HG02981 (cell line): ENCODE results near the gene ZNF224.
"Not testable (repeated sequence)": the region's sequence is repeated elsewhere in the genome, so short reads cannot be mapped to it uniquely, and the experiment has no call there.

Source experiments
- ATAC-seq: cut with Tn5 transposase; IDR thresholded peaks from one replicate; pipeline ENCODE4 v1.9.1; 2021; ENCODE audit warnings: mild to moderate bottlenecking, moderate library complexity; ENCODE audit not compliant: unreplicated experiment

Gene ZNF224

DNA sequence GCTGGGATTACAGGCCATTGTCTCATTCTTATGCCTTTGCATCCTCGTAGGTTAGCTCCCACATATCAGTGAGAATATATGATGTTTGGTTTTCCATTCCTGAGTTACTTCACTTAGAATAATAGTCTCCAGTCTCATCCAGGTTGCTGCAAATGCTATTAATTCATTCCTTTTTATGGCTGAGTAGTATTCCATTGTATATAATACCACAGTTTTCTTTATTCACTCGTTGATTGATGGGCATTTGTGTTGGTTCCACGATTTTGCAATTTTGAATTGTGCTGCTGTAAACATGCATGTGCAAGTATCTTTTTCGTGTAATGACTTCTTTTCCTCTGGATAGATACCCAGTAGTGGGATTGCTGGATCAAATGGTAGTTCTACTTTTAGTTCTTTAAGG lies 27.0 kb downstream of the ZNF224 start:
- ATAC-seq: not testable (repeated sequence)

DNA sequence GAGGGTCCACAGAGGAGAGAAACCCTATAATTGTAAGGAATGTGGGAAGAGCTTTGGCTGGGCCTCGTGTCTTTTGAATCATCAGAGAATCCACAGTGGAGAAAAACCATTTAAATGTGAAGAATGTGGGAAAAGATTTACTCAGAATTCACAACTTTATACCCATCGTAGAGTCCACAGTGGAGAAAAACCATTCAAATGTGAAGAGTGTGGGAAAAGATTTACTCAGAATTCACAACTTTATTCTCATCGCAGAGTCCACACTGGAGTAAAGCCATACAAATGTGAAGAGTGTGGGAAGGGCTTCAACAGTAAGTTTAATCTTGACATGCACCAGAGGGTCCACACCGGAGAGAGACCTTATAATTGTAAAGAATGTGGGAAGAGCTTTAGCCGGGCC lies 37.8 kb downstream of the ZNF224 start:
- ATAC-seq: no peak

DNA sequence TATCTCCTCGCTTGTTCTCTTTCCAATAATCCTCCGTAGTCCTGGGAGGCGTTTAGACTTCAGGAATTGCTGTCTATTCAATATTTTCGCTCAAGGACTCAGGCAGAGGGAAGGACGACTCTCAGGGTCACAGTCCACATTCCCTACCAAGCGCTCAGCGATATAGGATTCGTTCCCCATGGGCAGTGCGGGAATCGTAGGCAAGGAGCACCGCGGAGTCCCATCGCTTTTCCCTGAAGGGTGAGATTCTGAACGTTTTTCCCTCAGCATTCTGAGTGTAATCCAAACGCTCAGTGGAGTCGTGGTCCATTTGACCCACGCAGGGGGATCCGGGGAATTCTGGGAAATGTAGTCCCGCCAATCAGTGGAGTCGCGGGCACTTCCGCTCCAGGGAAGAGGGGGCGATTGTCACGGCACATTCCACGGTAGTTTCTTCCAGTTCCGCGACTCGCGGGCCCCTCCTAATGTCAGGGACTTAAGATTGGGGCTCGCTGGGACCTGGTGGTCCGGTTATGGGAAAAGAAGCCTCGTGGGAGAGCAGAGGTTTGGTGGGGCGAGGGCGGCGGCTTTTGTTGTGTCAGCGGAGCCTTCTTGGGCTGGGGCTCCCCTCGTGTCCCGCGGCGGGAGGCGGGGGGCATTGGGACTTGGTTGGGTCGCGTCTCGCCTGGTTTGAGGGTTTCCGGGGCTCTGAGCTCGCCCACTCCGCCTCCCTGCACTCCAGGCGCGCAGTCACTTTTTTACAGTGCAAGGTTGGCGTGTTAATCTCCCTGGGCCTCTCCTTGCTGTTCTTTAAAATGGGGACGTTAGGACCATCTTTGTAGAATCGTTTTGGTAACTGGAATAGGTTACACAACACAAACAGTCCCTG lies 47.3 kb downstream of the ZNF224 start, which contains the start of gene ZNF234:
Gene ZNF234 (plus strand): TSS at position 364 of the 868 bp plus-strand sequence. CDS start 3,079 bp downstream, outside the sequence.
- ATAC-seq: peak; percentile 79

DNA sequence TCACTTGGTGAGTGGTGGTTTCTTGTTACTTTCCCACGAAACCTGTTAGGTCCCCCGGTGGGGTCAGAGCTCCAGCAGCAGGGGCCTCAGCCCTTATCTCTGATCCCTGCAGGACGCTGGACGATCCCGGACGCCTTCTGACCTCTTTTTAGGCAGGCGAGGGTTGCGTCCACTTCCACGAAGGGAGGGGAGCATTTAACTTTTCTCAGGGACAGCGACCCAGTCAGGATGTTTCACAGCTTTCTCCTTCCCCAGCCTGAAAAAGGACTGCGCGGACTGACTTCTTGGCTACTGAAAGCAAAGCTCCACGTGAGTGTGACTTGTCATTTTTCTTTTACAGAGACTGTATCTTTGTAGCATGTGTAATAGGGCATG lies 47.9 kb downstream of the ZNF224 start:
- no peak for ATAC-seq

DNA sequence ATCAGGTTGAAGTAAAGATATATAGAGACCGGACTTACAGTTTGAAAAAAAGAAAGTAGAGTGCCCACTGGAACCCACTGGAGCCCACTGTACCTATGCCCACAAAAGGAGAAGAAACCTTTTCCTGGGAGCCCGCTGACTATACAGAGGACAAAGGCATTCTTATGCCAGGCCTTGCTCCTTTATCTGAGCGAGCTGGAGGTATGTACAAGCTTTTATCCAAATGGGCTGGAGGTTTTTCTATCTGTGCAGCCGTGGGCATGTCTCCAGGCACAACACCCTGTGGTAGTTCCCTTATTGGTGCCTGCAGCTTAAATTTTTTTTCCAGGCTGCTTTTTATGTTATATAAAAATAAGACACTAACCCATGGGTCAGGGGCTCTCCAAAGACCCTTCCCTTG lies 55.6 kb downstream of the ZNF224 start:
- no peak for ATAC-seq

DNA sequence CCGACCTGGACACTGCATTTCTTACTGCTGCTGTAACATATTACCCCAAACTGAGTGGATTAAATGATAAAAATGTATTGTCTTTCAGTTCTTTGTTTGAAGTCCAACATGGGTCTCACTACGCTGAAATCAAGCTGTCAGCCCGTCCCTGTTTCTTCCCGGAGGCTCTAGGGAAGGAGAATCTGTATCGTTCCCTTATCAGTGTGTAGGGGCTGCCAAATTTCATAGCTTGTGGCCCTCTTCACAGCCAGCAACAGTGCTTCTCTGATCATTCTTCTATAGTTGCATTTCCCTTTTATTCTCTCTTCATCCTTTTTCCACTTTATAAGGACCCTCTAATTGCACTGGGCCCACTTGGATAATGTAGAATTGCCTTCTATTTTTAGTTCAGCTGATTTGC lies 57.3 kb downstream of the ZNF224 start:
- no peak for ATAC-seq

DNA sequence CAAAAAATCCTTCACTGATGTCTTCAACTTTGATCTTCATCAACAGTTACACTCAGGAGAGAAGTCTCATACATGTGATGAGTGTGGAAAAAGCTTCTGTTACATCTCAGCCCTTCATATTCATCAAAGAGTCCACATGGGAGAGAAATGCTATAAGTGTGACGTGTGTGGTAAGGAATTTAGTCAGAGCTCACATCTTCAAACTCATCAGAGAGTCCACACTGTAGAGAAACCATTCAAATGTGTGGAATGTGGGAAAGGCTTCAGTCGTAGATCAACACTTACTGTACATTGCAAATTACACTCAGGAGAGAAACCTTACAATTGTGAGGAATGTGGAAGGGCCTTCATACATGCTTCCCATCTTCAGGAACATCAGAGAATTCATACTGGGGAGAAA lies 62.3 kb downstream of the ZNF224 start:
- ATAC-seq: no peak
